Left lung (tissue), 10 donors: Measurements from ENCODE around the gene CARMIL1. TPM values are rescaled to one million over a fixed set of nuclear protein-coding genes. Genes with fewer than 3 reads are reported as not detected.

Source experiments
- ATAC-seq: fragments of 200-7000 bp; cut with Tn5 transposase; one replicate; pipeline ENCODE4 v1.9.1; 2020; ENCODE audit warnings: moderate library complexity
- DNase-seq, 4 donors: peaks; one replicate each; pipeline ENCODE4 v3.0.0-alpha.2; 2013 to 2020
- H3K27ac ChIP-seq, 2 donors: fragments of 200-600 bp; sonication (generic) in 1 of 2; one replicate each; pipeline versions ENCODE4 v1.5.0 to v1.8.0; 2020 to 2021
- H3K27me3 ChIP-seq, 2 donors: fragments of 200-600 bp; sonication (generic) in 1 of 2; one replicate each; pipeline versions ENCODE4 v1.5.0 to v1.8.0; 2020 to 2021
- H3K36me3 ChIP-seq, 2 donors: fragments of 200-600 bp; sonication (generic) in 1 of 2; one replicate each; pipeline versions ENCODE4 v1.5.0 to v1.8.0; 2020 to 2021
- H3K4me1 ChIP-seq, 2 donors: fragments of 200-600 bp; one replicate each; pipeline ENCODE4 v1.8.0; 2021
- H3K4me3 ChIP-seq, 2 donors: fragments of 200-600 bp; sonication (generic) in 1 of 2; one replicate each; pipeline versions ENCODE4 v1.5.0 to v1.8.0; 2020 to 2021; ENCODE audit warnings: mild to moderate bottlenecking in 1 of 2
- H3K9me3 ChIP-seq, 2 donors: fragments of 200-600 bp; sonication (generic) in 1 of 2; one replicate each; pipeline versions ENCODE4 v1.5.0 to v1.8.0; 2020 to 2021
- intact Hi-C, 2 donors: fragments of 100-400 bp; cut with DNase I; formaldehyde crosslinking; loops; one replicate each; pipeline versions ENCODE4 v1.11.2 to v1.14.2; 2022
- polyA plus RNA-seq, 6 donors: library from polyadenylated mRNA; unstranded; fragments of 120-200 nt; gene quantifications; one replicate each; pipeline ENCODE4 v1.2.1, GENCODE V29; 2013; ENCODE audit not compliant: insufficient read length in 6 of 6
- total RNA-seq, 2 donors: library from RNA; stranded (reverse); fragmentation: NEBNext Ultra II Directional; extraction: Animal tissue kit (Norgen Biotek cat#: 25700); gene quantifications; one replicate each; pipeline ENCODE4 v1.2.1, GENCODE V29; 2021
- TF ChIP-seq, protein P1 (sequence below), 2 donors: fragments of 200-600 bp; sonication (generic) in 1 of 2; IDR thresholded peaks; one replicate each; pipeline versions ENCODE4 v1.5.0 to v1.8.0; 2021; ENCODE audit warnings: antibody characterized with exemption in 2 of 2
- donor health status: DM: no; HTN: yes; CAD: no.
- donor health status: DM: no; HTN: no; CAD: no.

Gene CARMIL1
- total and polyA plus RNA-seq, 8 donors = 16.4 to 32.8 (median 27.4) TPM

DNA sequence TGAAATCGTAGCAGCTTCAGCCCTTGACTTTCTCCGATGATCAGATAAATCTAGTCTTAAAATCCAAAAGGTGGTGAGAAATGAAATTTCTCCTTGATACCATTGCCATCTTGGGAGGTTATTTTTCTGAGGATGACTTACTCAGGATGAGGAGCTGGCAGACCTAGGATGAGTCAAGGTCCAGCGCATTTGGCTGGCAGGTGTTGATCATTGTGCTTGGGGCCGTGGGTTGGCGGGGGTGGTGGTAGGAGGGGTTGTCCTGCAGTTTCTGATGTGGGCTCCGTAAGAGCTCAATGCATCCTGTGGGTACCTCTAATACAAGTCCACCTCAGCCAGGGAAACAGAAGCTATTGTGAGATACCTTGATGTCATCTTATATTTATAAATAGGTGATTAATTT lies 224.5 kb downstream of the CARMIL1 start:
- no peaks in the 10 kb centered on the region for H3K27me3 ChIP-seq
- no peak overlapping the region for H3K27ac ChIP-seq
- TF ChIP-seq, protein P1, sequence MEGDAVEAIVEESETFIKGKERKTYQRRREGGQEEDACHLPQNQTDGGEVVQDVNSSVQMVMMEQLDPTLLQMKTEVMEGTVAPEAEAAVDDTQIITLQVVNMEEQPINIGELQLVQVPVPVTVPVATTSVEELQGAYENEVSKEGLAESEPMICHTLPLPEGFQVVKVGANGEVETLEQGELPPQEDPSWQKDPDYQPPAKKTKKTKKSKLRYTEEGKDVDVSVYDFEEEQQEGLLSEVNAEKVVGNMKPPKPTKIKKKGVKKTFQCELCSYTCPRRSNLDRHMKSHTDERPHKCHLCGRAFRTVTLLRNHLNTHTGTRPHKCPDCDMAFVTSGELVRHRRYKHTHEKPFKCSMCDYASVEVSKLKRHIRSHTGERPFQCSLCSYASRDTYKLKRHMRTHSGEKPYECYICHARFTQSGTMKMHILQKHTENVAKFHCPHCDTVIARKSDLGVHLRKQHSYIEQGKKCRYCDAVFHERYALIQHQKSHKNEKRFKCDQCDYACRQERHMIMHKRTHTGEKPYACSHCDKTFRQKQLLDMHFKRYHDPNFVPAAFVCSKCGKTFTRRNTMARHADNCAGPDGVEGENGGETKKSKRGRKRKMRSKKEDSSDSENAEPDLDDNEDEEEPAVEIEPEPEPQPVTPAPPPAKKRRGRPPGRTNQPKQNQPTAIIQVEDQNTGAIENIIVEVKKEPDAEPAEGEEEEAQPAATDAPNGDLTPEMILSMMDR (IDR thresholded peaks at IDR 0.05) = no peak
- DNase-seq (no peak), ATAC-seq (no peak)
- intact Hi-C loops = no loop called here
- H3K9me3 ChIP-seq = no peaks in the 10 kb centered on the region
- no peaks in the 10 kb centered on the region for H3K4me1 ChIP-seq
- no peak overlapping the region for H3K4me3 ChIP-seq
- no peaks in the 10 kb centered on the region for H3K36me3 ChIP-seq

DNA sequence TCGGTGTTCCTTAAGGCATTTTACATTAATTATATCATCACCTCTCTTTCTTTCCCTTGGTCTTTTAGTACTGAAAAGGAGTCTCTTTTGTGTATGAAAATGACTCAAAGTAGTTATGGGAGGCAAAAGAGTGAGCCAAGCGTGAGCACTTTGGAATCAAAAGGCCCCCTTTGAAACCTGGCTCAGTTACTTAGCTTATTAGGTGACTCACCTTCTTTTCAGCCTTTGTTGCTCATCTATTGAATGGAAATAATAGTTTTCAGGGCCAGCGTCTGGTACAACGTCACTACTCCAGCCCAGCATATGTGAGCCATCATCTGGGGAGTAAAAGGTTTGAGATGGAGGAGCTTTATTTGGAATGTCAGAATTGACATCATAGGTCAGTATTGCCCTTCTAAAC lies 225.5 kb downstream of the CARMIL1 start:
- intact Hi-C loops = no loop called here
- no peak for ATAC-seq
- no peak overlapping the region for H3K4me3 ChIP-seq
- H3K36me3 ChIP-seq = no peaks in the 10 kb centered on the region
- H3K27me3 ChIP-seq = no peaks in the 10 kb centered on the region
- H3K9me3 ChIP-seq = no peaks in the 10 kb centered on the region
- DNase-seq = no peak
- no peak overlapping the region for H3K27ac ChIP-seq
- no peaks in the 10 kb centered on the region for H3K4me1 ChIP-seq
- TF ChIP-seq, protein P1 (IDR thresholded peaks at IDR 0.05) = no peak

DNA sequence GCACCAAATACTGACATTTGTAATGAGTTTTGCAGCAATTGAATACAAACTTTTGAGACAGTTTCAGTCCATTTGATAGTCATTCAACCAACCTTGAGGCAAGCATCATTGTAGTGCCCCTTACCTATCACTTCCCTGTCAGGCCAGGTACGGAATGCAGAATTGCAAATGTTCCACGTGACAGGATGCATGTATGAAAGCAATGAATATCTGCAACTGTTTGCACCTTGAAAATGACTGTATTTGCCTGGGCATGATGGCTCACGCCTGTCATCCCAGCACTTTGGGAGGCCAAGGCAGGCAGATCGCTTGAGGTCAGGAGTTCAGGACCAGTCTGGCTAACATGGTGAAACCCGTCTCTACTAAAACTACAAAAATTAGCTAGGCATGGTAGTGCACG lies 226.8 kb downstream of the CARMIL1 start:
- Histone ChIP-seq H3K9me3 (no peaks in the 10 kb centered on the region), H3K4me3 (no peak overlapping the region), H3K4me1 (no peaks in the 10 kb centered on the region), H3K27ac (no peak overlapping the region), H3K27me3 (no peaks in the 10 kb centered on the region), H3K36me3 (no peaks in the 10 kb centered on the region)
- intact Hi-C loops = no loop called here
- no peak for DNase-seq
- ATAC-seq = no peak
- TF ChIP-seq, protein P1 (IDR thresholded peaks at IDR 0.05) = no peak

DNA sequence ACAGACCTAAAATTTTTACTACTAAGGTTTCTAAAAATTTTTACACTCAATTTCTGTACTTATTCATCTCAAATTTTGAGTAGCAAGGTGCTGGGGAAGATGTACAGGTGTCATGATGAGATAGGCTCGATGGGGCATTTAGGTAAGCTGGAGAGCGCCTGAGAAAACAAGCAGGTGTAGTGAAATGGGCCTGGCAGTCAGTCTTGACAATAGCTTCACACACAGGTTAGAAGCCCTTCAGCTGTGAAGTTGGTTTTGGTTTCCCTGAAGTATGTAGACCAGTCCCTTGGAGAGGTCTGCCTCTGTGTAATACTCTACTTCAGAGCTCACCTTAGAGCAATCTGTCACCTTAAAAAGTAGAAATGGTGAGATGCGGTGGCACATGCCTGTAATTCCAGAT lies 228.9 kb downstream of the CARMIL1 start:
- DNase-seq = no peak
- no peaks in the 10 kb centered on the region for H3K9me3 ChIP-seq
- no peaks in the 10 kb centered on the region for H3K27me3 ChIP-seq
- H3K36me3 ChIP-seq = no peaks in the 10 kb centered on the region
- no peak overlapping the region for H3K4me3 ChIP-seq
- intact Hi-C loops = no loop called here
- H3K4me1 ChIP-seq = no peaks in the 10 kb centered on the region
- ATAC-seq = no peak
- TF ChIP-seq, protein P1 (IDR thresholded peaks at IDR 0.05) = no peak
- no peak overlapping the region for H3K27ac ChIP-seq

DNA sequence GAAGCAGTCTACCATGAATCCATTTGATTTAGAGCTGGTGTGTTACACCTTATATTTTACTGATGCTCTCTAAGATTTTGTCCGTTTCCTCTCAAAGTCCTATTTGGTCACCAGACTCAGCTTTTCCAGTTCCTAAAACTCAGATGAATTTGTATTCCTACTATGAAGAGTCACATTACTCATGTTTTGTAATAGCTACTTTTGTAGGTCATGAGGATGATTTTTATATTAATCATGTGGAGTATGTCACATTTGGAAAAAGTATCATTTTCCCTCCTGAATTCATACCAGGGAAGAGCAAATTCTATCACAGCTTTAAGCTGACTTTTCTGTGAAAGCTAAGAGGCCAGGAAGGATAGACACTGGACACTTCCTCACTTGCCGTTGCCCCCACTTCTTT lies 232.2 kb downstream of the CARMIL1 start:
- TF ChIP-seq, protein P1 (IDR thresholded peaks at IDR 0.05) = no peak
- H3K27me3 ChIP-seq = no peaks in the 10 kb centered on the region
- no peak for ATAC-seq
- H3K4me3 ChIP-seq = no peak overlapping the region
- H3K27ac ChIP-seq = no peak overlapping the region
- H3K4me1 ChIP-seq = no peaks in the 10 kb centered on the region
- intact Hi-C loops = no loop called here
- H3K36me3 ChIP-seq = no peaks in the 10 kb centered on the region
- H3K9me3 ChIP-seq = no peaks in the 10 kb centered on the region
- no peak for DNase-seq
